ENCODE measurements around the gene MEOX2. TPM values are rescaled to one million over a fixed set of nuclear protein-coding genes. Genes with fewer than 3 reads are reported as not detected.

Gene MEOX2
- total RNA-seq, 6 donors from 2014 or later, result 2.9 to 17.2 (median 8.6) TPM

DNA sequence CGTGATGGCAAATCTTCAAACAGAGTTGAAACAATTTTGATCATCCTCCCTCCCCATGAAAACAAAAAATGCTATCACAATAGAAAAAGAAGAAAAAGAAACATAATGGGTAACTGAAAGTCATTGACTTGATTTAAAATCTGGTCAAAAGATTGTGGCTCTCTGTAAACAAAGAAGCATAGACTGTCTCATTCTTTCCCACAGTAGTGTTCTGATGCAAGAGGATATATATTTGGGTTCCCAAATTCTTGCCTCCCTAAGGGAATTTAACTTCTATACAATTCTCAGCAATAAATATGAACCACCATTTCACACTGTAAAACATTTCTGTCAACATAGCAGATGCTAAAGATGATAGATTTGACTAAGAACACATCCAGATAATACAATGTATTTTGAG is 32.8 kb upstream of the MEOX2 start:
- 90 to 93% methylated on average over 1 of the region's 1 CpG for WGBS, 2 donors
- H3K27ac ChIP-seq, result no peak overlapping the region
- H3K4me3 ChIP-seq, result no peak overlapping the region
- TF ChIP-seq POLR2A (IDR thresholded peaks at IDR 0.05) (no peak), POLR2AphosphoS5 (IDR thresholded peaks at IDR 0.05) (no peak), EP300 (IDR thresholded peaks at IDR 0.05) (no peak)
- TF ChIP-seq, protein P1, sequence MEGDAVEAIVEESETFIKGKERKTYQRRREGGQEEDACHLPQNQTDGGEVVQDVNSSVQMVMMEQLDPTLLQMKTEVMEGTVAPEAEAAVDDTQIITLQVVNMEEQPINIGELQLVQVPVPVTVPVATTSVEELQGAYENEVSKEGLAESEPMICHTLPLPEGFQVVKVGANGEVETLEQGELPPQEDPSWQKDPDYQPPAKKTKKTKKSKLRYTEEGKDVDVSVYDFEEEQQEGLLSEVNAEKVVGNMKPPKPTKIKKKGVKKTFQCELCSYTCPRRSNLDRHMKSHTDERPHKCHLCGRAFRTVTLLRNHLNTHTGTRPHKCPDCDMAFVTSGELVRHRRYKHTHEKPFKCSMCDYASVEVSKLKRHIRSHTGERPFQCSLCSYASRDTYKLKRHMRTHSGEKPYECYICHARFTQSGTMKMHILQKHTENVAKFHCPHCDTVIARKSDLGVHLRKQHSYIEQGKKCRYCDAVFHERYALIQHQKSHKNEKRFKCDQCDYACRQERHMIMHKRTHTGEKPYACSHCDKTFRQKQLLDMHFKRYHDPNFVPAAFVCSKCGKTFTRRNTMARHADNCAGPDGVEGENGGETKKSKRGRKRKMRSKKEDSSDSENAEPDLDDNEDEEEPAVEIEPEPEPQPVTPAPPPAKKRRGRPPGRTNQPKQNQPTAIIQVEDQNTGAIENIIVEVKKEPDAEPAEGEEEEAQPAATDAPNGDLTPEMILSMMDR (IDR thresholded peaks at IDR 0.05), result no peak
- no peaks in the 10 kb centered on the region for H3K4me1 ChIP-seq
- H3K27me3 ChIP-seq, result no peaks in the 10 kb centered on the region
- ATAC-seq (ENCODE audit: low FRiP score in 2 of 2), result no peak
- no peaks in the 10 kb centered on the region for H3K9me3 ChIP-seq
- no peaks in the 10 kb centered on the region for H3K36me3 ChIP-seq
- DNase-seq, result no peak

DNA sequence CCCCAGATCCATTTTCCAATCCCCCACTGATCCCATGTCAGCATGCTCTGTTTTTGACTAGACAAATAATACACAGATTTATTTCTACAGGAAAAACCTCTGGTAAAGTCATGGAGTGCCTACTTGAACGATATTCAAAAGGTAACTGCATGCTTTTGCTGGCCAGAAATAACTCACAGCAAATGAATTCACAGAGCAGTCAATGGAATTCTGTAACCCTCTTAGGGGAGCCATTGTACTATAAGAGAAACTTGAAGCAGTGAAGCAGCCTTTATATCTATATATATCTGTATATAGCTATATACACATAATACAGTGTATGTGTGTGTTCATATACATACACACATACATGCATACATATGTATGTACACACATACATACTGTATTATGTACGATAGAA is 29.0 kb upstream of the MEOX2 start:
- no peak for TF ChIP-seq POLR2AphosphoS5 (IDR thresholded peaks at IDR 0.05)
- TF ChIP-seq EP300 (IDR thresholded peaks at IDR 0.05), result no peak
- Histone ChIP-seq H3K9me3 (no peaks in the 10 kb centered on the region), H3K4me3 (no peak overlapping the region), H3K27me3 (no peaks in the 10 kb centered on the region), H3K4me1 (no peaks in the 10 kb centered on the region), H3K36me3 (no peaks in the 10 kb centered on the region), H3K27ac (no peak overlapping the region)
- ATAC-seq (ENCODE audit: low FRiP score in 2 of 2), result no peak
- 61 to 64% methylated on average over 2 of the region's 2 CpGs for whole genome bisulfite sequencing, 2 donors
- no peak for DNase-seq

DNA sequence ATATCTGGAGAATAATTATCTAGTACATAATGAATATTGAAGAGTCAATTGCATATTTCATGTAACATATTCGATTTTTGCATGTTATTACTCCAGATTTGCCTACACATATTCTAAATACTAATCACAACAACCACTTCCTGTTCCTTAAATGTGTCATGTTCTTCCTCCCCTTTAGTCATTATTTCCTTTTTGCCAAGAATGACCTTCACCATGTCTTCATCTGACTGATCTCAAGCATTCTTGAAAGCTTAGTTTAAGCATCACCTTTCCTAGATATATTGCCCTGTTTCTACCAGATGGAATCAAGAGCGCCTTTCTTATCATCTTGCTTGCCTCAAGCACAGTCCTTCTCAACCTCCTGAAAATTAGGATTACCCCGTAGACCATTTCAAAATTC is 23.5 kb upstream of the MEOX2 start:
- no peaks in the 10 kb centered on the region for H3K9me3 ChIP-seq
- no peak overlapping the region for H3K4me3 ChIP-seq
- WGBS, 2 donors, result 77 to 81% methylated on average over 3 of the region's 3 CpGs

DNA sequence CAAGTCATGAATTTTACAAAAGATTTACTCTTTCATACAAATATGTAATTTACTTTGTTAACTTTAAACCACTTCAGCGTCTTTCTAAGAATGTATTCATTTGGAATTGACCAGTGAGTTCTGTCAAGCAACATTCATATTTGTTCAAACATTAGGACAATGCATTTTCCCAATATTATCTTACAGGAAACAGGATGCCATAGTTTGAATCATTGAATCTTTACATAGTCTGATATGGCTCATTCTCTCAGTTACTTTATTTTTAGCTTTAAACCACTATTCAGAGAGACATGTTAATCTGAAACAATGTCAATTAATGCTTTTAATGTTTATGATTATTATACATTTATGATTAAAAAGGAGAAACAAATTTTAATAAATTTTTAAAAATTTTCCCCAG is 21.1 kb upstream of the MEOX2 start:
- Histone ChIP-seq H3K27me3 (no peaks in the 10 kb centered on the region), H3K36me3 (no peaks in the 10 kb centered on the region), H3K27ac (no peak overlapping the region), H3K4me3 (no peak overlapping the region), H3K9me3 (no peaks in the 10 kb centered on the region), H3K4me1 (no peaks in the 10 kb centered on the region)
- no peak for TF ChIP-seq POLR2A (IDR thresholded peaks at IDR 0.05)
- no peak for TF ChIP-seq EP300 (IDR thresholded peaks at IDR 0.05)
- TF ChIP-seq POLR2AphosphoS5 (IDR thresholded peaks at IDR 0.05), result no peak
- TF ChIP-seq, protein P1 (IDR thresholded peaks at IDR 0.05), result no peak
- WGBS, 2 donors, result 35 to 51% methylated on average over 1 of the region's 1 CpG
- no peak for DNase-seq
- ATAC-seq (ENCODE audit: low FRiP score in 2 of 2), result no peak

More for the DNA sequence above, 23.5 kb upstream of the MEOX2 start:
- no peak for ATAC-seq (ENCODE audit: low FRiP score in 2 of 2)
- Histone ChIP-seq H3K4me1 (no peaks in the 10 kb centered on the region), H3K27me3 (no peaks in the 10 kb centered on the region), H3K27ac (no peak overlapping the region), H3K36me3 (no peaks in the 10 kb centered on the region)
- TF ChIP-seq, protein P1 (IDR thresholded peaks at IDR 0.05), result no peak
- TF ChIP-seq POLR2AphosphoS5 (IDR thresholded peaks at IDR 0.05), result no peak
- no peak for DNase-seq

DNA sequence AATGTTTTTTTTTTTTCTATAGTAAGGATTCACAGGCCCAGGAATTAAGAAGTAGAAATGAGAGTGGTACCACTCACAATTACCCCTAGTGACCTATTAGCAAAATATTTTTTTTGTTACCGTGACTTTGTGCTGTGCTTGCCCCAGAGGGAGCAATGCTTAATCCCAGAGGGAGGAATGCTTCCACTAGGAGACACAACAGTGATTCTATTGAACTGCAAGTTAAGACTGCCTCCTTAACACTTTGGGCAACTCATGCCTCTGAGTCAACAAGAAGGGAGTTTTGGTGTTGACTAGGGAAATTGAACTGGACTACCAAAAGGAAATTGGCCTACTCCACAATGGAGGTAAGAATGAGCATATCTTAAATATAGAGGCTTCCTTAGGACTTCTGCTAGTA is 17.2 kb upstream of the MEOX2 start:
- Histone ChIP-seq H3K9me3 (no peaks in the 10 kb centered on the region), H3K36me3 (no peaks in the 10 kb centered on the region), H3K4me3 (no peak overlapping the region), H3K27me3 (no peaks in the 10 kb centered on the region), H3K27ac (no peak overlapping the region), H3K4me1 (no peaks in the 10 kb centered on the region)
- no peak for DNase-seq
- no peak for ATAC-seq (ENCODE audit: low FRiP score in 2 of 2)
- no peak for TF ChIP-seq EP300 (IDR thresholded peaks at IDR 0.05)
- no peak for TF ChIP-seq POLR2A (IDR thresholded peaks at IDR 0.05)
- no peak for TF ChIP-seq POLR2AphosphoS5 (IDR thresholded peaks at IDR 0.05)
- TF ChIP-seq, protein P1 (IDR thresholded peaks at IDR 0.05), result no peak
- WGBS, 2 donors, result 82 to 86% methylated on average over 1 of the region's 1 CpG
